Nucleus accumbens (tissue), 56 donors: ENCODE measurements around the gene SLC10A7.
"Not testable (repeated sequence)": the region's sequence is repeated elsewhere in the genome, so short reads cannot be mapped to it uniquely, and the experiment has no call there.

Source experiments
- DNase-seq, 56 donors: peaks; one replicate each; lab custom pipeline; 2025; lab: John Stamatoyannopoulos, UW

The SLC10A7 gene

GRCh38 chr4:146369446-146369845, 152.3 kb downstream of the SLC10A7 start:
- no peak for DNase-seq

DNA sequence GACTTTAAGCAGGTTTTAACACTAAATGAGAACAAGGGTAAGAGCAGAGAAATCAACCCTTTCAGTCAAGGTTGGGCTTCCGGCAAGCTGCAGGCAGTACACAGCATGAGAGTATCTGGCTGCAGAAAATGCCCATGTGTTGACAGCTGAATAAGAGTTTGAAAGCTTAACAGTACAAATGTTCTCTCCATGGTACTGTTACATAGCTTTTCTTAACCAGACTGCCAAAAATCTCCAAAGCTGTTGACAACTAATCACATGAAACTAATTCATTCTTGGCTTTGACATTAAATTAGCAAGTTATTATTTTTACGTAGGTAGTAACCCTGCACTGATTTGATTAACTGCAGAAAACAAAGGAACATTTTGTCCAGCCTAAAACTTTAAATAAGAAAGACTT, 153.5 kb downstream of the SLC10A7 start:
- no peak for DNase-seq

DNA sequence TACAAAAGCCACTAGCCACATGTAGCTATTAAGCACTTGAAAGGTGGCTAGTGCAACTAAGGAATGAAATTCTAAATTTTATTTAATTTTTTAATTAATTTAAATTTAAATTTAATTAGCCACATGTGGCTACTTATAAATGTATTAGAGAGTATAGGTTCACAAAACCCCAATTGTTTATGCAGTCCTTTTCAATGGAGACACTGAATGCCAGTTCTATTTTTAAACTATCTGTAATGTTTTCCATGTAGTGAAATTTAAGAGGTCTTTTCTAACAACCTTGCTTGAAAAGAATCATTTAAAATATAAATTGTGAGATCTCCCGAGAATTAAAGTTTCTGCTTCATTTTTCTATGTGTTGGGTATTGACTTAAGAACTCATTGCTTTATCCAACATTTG, 154.4 kb downstream of the SLC10A7 start:
- DNase-seq = no peak

GRCh38 chr4:146359771-146360170, 162.0 kb downstream of the SLC10A7 start:
- no peak for DNase-seq

DNA sequence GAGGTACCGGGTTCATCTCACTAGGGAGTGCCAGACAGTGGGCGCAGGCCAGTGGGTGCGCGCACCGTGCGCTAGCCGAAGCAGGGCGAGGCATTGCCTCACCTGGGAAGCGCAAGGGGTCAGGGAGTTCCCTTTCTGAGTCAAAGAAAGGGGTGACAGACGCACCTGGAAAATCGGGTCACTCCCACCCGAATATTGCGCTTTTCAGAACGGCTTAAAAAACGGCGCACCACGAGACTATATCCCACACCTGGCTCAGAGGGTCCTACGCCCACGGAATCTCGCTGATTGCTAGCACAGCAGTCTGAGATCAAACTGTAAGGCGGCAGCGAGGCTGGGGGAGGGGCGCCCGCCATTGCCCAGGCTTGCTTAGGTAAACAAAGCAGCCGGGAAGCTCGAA, 171.6 kb downstream of the SLC10A7 start:
- not testable (repeated sequence) for DNase-seq

DNA sequence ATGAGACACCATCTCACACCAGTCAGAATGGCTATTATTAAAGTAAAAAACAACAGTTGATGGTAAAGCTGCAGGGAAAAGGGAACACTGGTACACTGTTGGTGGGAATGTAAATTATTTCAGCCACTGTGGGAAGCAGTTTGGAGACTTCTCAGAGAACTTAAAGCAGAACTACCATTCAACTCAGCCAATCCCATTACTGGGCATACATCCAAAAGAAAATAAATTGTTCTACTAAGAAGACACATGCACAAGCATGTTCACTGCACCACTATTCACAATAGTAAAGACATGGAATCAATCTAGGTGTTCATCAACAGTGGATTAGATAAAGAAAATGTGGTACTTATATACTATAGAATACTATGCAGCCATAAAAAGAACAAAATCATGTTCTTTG, 172.4 kb downstream of the SLC10A7 start:
- DNase-seq = no peak

DNA sequence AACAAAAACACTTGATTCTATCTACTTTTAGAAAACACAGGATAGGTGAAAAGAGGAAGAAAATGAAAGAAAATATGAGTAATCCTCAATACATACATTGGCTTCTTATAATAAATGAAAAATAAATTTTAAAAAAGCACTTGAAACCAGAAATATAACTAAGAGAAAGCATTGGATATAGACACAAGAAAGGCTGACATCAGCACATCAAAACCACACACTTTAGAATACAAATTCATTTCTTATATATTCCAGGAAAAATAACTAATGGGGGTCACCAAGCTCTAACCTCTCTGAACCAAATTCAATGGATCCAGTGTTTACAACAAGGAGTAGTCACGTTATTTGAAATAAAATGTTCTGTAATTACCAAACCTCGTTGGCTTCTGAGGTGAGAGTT, 173.9 kb downstream of the SLC10A7 start:
- no peak for DNase-seq

DNA sequence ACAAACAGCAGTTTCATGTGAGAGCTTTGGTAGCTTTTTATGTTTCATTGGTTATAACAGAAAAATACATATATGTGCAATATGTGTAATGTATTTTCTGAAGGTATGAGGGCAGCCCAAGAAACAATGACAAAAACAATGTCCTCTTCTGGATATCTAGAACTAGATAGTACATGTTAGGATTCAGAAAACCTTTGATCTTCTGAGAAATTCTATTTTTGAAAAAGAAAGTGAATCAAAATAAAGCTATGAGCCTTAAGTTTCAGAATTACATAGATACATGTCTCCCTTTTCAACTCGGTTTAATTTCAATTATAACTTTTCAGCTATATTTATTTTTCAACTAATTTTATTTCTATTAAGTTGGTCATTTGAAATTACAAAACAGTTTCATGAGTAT, 175.5 kb downstream of the SLC10A7 start:
- no peak for DNase-seq

- no peak for DNase-seq
These were observed 178.0 kb downstream of the SLC10A7 start for GRCh38 chr4:146343776-146344175.

DNA sequence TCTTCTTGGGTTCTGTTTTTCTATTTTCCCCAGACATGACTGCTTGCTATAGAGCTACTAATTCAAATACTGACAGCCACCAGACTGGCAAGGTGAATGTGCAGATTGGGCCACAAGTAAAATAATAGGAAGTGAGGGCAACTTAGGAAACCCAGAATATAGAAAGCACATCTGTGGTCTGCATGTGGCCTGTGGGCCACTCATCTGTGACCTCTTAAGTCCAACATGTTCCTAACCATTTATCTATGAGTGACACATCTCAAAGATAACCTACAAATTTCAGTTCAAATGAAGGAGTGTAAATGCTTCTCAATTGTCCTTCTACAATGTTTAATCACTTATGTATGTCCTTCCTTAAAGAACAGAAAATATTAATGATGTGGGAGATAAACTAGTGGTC, 178.5 kb downstream of the SLC10A7 start:
- no peak for DNase-seq

GRCh38 chr4:146342600-146343192, 179.0 kb downstream of the SLC10A7 start:
- DNase-seq = no peak

GRCh38 chr4:146340798-146341197, 180.9 kb downstream of the SLC10A7 start:
- no peak for DNase-seq

- no peak for DNase-seq
These were observed 183.2 kb downstream of the SLC10A7 start for GRCh38 chr4:146338512-146338911.

- DNase-seq = no peak
These were observed 185.3 kb downstream of the SLC10A7 start for GRCh38 chr4:146336410-146336807.

DNA sequence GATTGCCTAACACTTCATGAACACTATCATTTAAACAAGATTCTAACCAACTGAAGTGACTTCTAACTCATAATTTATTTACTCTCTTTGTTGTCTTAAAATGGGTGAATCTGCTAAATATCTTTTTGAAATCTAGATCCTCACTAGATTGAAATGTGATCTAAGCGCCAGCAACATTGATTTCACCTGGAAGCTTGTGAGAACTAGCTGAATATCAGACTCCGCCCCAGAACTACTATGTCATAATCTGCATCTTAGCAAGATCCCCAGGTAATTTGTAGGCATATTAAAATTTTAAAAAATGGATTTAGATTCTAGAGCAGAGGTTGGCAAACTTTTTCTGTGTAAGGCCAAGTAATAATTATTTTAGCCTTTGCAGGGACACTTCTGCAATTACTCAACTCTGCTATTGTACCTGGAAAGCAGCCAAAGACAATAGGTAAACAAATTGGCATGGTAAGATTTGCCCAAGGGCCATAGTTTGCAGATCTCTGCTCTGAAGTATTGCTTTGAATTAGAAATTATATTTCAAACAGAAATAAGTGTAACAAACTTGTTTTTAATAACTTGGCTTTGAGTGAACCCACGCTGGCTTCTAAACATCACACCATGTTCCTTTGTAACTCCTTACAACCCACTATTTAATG, 185.9 kb downstream of the SLC10A7 start:
- DNase-seq = no peak

GRCh38 chr4:146334862-146335449, 186.8 kb downstream of the SLC10A7 start:
- DNase-seq = no peak

DNA sequence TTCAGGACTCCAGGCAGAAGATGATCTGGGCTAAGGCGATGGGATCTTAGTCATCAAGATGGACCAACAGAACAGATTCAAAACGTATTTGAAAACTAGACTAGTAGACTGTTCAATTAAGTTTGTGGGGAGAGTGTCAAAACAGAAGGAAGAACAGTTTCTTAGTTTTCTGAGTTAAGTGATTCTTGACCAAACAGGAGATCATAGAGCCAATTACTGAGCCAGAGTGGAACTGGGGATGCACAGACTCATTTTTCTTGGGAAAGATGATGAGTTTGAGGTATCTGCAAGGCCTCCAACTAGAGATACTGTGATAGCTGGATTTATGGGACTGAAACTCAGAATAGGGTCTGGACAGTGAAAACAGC, 187.9 kb downstream of the SLC10A7 start:
- no peak for DNase-seq

DNA sequence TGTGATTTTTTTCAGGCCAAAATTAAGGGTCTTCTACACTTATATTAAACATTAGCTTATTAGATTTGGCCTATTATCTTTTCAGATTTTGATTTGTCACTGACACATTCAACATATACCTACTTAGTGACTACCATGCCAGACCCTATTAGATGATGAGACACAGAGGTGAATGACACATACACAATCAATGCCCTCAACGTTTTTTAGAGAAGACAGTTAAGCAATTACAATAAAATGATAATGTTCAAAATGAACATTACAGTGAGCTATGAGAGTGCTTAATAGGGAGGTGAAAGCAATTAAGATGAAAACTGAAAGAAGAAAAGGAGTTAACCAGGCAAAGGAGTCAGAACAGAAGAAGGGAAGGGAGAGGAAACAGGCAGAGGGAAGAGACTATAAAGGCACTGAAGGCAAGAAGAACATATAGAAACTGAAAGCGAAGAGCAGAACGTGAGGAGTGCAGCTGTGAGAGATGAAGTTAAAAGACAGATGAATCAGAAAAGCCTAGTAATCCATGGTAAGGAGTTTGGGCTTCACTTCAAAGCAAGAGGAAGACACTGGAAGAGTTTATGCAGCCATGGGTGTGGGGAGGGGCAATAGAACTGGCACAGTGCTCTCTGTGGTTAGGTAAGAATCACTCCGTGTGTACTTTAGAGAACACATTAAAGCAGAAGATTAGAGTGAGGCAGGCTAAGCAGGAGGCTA, 188.4 kb downstream of the SLC10A7 start:
- no peak for DNase-seq

DNA sequence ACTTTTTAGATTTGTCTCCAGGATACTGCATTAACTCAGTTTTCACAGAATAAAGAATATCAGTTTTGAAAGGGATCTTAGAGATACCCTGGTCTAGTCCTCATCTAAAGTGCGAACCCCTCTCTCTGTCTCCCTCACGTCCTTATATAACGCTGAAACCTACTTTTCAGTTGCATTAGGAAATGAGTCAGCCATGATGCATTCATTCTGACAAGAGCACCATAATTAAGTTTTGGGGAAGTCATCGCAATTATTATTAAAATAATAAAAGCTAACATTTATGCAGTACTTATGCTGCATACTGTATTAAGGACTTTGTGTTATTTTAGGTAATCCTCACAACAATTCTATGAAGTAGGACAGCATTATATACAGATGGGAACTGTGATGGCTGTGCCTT, 191.3 kb downstream of the SLC10A7 start:
- DNase-seq = no peak

- DNase-seq = no peak
These were observed 192.6 kb downstream of the SLC10A7 start for GRCh38 chr4:146329050-146329716.
